ENCODE measurements around the gene R3HDM2. TPM values are rescaled to one million over a fixed set of nuclear protein-coding genes. Genes with fewer than 3 reads are reported as not detected.
"Not testable (repeated sequence)": the region's sequence is repeated elsewhere in the genome, so short reads cannot be mapped to it uniquely, and the experiment has no call there.

The R3HDM2 gene
- total and polyA plus RNA-seq, 3 experiments from 2014 or later, result 15.1 to 36.8 (median 28.2) TPM

DNA sequence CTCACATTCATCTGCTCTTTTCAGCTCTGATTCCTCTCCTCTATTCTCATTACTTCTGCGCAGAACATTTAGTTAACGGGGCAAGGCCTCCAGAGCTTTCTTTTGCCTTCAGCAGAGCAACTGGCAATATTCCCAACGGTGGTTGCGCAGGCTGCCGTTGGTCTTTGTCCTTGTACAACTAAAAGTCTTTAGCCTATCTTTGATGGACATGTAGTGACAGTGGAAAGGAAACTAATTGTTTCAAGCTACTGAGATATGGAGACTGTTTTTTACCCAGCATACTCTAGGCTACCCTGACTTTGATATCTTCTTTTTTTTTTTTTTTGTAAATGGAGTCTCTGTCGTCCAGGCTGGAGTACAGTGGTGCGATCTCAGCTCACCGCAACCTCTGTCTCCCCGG is 12.6 kb downstream of the R3HDM2 start:
- Histone ChIP-seq H3K4me1 (ENCODE audit: insufficient read depth, low read length) (peaks cover 5% of the 10 kb centered on the region), H3K9me3 (ENCODE audit: low read length) (no peaks in the 10 kb centered on the region), H3K27ac (ENCODE audit: low read depth, low read length) (no peak overlapping the region), H3K36me3 (ENCODE audit: insufficient read depth, low read length) (peaks cover 11% of the 10 kb centered on the region), H3K27me3 (ENCODE audit: insufficient read depth, low read length, poor library complexity, severe bottlenecking) (no peaks in the 10 kb centered on the region), H3K4me3 (ENCODE audit: low read length) (no peak overlapping the region)
- Mint-ChIP-seq H3K4me3 (no peak overlapping the region), H3K27ac (peak overlapping the region in 3 of 8 donors; percentile 0 to 59 (median 42)), H3K4me1 (peaks cover 46 to 62% (median 56%) of the 10 kb centered on the region in 3 donors), H3K36me3 (peaks cover 0 to 41% (median 12%) of the 10 kb centered on the region in 3 donors), H3K9me3 (no peaks in the 10 kb centered on the region), H3K27me3 (peaks cover 0 to 1% of the 10 kb centered on the region in 2 donors)
- no peak for DNase-seq
- CTCF ChIA-PET, result interaction anchor here (0.7 to 1.0 kb wide), 3 partner anchors 11 to 79 kb away, joined by 3 to 5 read pairs (median 3); no protein-coding TSS in a partner anchor
- POLR2A ChIA-PET, result no interaction called here

DNA sequence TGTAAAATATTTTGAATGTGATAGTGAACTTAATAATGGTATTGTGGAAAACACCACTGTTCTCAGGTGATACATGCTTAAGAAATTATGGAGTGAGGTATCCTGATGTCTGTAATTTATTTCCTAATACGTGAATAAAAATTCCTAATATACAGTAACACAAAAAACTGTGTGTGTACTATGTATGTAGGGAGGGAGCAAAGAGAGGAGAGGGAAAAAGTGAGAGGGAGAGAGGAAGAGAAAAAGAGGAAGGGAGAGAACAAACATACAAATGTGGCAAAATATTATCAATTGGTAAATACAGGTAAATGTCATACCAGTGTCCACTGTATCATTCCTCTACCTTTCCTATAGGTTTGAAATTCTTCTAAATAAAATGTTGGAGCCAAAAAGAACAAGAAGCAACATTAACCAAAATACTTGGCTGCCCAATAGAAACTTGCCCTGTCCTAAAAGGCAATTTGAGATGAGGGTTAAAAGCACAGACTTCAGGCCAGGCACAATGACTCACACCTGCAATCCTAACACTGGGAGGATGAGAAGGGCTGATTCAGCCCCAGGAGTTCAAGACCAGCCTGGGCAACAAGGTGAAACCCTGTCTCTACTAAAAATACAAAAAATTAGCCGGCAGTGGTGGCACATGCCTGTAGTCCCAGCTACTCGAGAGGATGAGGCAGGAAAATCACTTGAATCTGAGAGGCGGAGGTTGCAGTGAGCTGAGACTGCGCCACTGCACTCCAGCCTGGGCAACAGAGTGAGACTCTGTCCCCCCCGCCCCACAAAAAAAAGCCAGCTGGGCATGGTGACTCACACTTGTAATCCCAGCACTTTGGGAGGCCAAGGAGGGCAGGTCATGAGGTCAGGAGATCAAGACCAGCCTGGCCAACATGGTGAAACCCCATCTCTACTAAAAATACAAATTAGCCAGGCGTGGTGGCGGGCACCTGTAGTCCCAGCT is 14.5 kb downstream of the R3HDM2 start:
- Mint-ChIP-seq H3K27ac (peak overlapping the region in 2 of 8 donors; percentile 24 to 73), H3K4me1 (peaks cover 38 to 67% (median 62%) of the 10 kb centered on the region in 3 donors), H3K4me3 (no peak overlapping the region), H3K36me3 (peaks cover 0 to 42% (median 4%) of the 10 kb centered on the region in 3 donors), H3K9me3 (no peaks in the 10 kb centered on the region), H3K27me3 (peaks cover 0 to 1% of the 10 kb centered on the region in 2 donors)
- H3K4me3 ChIP-seq (ENCODE audit: low read length), result no peak overlapping the region
- ChIA-PET POLR2A (interaction anchor here (0.5 kb wide), 1 partner anchor 20 kb away, joined by 3 read pairs; no protein-coding TSS in a partner anchor), CTCF (no interaction called here)
- H3K4me1 ChIP-seq (ENCODE audit: insufficient read depth, low read length), result peaks cover 5% of the 10 kb centered on the region
- no peaks in the 10 kb centered on the region for H3K27me3 ChIP-seq (ENCODE audit: insufficient read depth, low read length, poor library complexity, severe bottlenecking)
- no peak overlapping the region for H3K27ac ChIP-seq (ENCODE audit: low read depth, low read length)
- no peak for DNase-seq
- H3K9me3 ChIP-seq (ENCODE audit: low read length), result no peaks in the 10 kb centered on the region
- peaks cover 4% of the 10 kb centered on the region for H3K36me3 ChIP-seq (ENCODE audit: insufficient read depth, low read length)

GRCh38 chr12:57415088-57415487 is 15.8 kb downstream of the R3HDM2 start:
- H3K9me3 Mint-ChIP-seq, result no peaks in the 10 kb centered on the region
- peak overlapping the region in 3 of 8 donors; percentile 10 to 69 (median 30) for H3K27ac Mint-ChIP-seq
- H3K4me1 Mint-ChIP-seq, result peaks cover 35 to 70% (median 62%) of the 10 kb centered on the region in 3 donors
- peaks cover 0 to 38% (median 2%) of the 10 kb centered on the region in 3 donors for H3K36me3 Mint-ChIP-seq
- H3K4me3 Mint-ChIP-seq, result no peak overlapping the region
- DNase-seq, result no peak
- ChIA-PET CTCF (no interaction called here), POLR2A (no interaction called here)
- Histone ChIP-seq H3K27me3 (ENCODE audit: insufficient read depth, low read length, poor library complexity, severe bottlenecking) (no peaks in the 10 kb centered on the region), H3K4me3 (ENCODE audit: low read length) (no peak overlapping the region), H3K4me1 (ENCODE audit: insufficient read depth, low read length) (peaks cover 5% of the 10 kb centered on the region), H3K36me3 (ENCODE audit: insufficient read depth, low read length) (no peaks in the 10 kb centered on the region), H3K9me3 (ENCODE audit: low read length) (no peaks in the 10 kb centered on the region), H3K27ac (ENCODE audit: low read depth, low read length) (no peak overlapping the region)
- H3K27me3 Mint-ChIP-seq, result peaks cover 0 to 1% of the 10 kb centered on the region in 2 donors

DNA sequence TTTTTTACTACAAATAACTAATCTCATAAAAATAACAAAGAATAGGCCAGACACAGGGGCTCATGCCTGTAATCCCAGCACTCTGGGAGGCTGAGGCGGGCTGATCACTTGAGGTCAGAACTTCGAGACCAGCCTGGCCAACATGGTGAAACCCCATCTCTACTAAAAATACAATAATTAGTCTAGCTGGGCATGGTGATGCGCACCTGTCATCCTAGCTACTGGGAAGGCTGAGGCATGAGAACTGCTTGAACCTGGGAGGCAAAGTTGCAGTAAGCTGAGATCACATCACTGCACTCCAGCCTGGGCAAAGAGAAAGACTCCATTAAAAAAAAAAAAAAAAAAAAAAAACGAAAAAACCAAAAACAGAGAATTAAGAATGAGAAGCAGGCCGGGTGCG is 16.7 kb downstream of the R3HDM2 start:
- H3K27me3 Mint-ChIP-seq; H3K27me3 ChIP-seq (ENCODE audit: insufficient read depth, low read length, poor library complexity, severe bottlenecking); H3K4me1 ChIP-seq (ENCODE audit: insufficient read depth, low read length); DNase-seq; H3K36me3 ChIP-seq (ENCODE audit: insufficient read depth, low read length); H3K27ac Mint-ChIP-seq; H3K27ac ChIP-seq (ENCODE audit: low read depth, low read length); H3K4me3 ChIP-seq (ENCODE audit: low read length); H3K9me3 ChIP-seq (ENCODE audit: low read length); H3K9me3 Mint-ChIP-seq; H3K4me3 Mint-ChIP-seq; POLR2A ChIA-PET: not testable (repeated sequence)
- H3K4me1 Mint-ChIP-seq, result peaks cover 30 to 69% (median 64%) of the 10 kb centered on the region in 3 donors
- CTCF ChIA-PET, result interaction anchor here (0.7 kb wide), 2 partner anchors 44 to 70 kb away, joined by 3 read pairs; no protein-coding TSS in a partner anchor
- peaks cover 0 to 32% (median 1%) of the 10 kb centered on the region in 3 donors for H3K36me3 Mint-ChIP-seq

- Histone ChIP-seq H3K27ac (ENCODE audit: low read depth, low read length) (no peak overlapping the region), H3K36me3 (ENCODE audit: insufficient read depth, low read length) (no peaks in the 10 kb centered on the region), H3K4me1 (ENCODE audit: insufficient read depth, low read length) (no peaks in the 10 kb centered on the region), H3K27me3 (ENCODE audit: insufficient read depth, low read length, poor library complexity, severe bottlenecking) (no peaks in the 10 kb centered on the region), H3K9me3 (ENCODE audit: low read length) (no peaks in the 10 kb centered on the region), H3K4me3 (ENCODE audit: low read length) (no peak overlapping the region)
- H3K27ac Mint-ChIP-seq, result peak overlapping the region in 1 of 8 donors; percentile 38
- peaks cover 21 to 54% (median 53%) of the 10 kb centered on the region in 3 donors for H3K4me1 Mint-ChIP-seq
- CTCF ChIA-PET, result interaction anchor here (0.8 kb wide), 1 partner anchor 48 kb away, joined by 3 read pairs; no protein-coding TSS in a partner anchor
- POLR2A ChIA-PET, result no interaction called here
- H3K36me3 Mint-ChIP-seq, result peaks cover 0 to 22% (median 6%) of the 10 kb centered on the region in 3 donors
- DNase-seq, result no peak
- H3K9me3 Mint-ChIP-seq, result no peaks in the 10 kb centered on the region
- H3K27me3 Mint-ChIP-seq, result peaks cover 0 to 1% of the 10 kb centered on the region in 2 donors
- no peak overlapping the region for H3K4me3 Mint-ChIP-seq
These were observed 20.3 kb downstream of the R3HDM2 start for GRCh38 chr12:57410534-57410933.

DNA sequence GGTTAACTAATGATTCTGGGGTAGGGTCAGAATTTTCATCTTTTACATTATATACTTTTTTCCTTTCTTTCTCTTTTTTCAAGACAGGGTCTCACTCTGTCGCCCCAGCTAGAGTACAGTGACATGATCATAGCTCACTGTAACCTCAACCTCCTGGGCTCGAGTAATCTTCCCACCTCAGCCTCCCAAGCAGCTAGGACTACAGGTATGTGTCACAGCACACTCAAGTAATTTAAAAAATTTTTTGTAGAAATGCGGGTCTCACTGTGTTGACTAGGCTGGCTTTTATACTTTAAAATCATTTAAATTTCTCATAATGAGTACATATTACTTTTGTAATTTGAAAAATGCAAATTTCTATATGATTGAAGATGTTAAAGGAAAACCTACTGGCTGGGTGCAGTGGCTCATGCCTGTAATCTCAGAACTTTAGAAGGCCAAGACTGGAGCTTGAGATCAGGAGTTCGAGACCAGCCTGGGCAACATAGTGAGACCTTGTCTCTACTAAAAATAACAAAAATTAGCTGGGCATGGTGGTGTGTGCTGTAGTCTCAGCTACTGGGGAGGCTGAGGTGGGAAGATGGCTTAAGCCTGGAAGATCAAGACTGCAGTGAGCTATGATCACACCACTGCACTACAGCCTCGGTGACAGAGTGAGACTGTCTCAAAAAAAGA is 25.7 kb downstream of the R3HDM2 start:
- H3K27ac ChIP-seq (ENCODE audit: low read depth, low read length), result no peak overlapping the region
- no peaks in the 10 kb centered on the region for H3K4me1 ChIP-seq (ENCODE audit: insufficient read depth, low read length)
- no peaks in the 10 kb centered on the region for H3K27me3 ChIP-seq (ENCODE audit: insufficient read depth, low read length, poor library complexity, severe bottlenecking)
- no peak overlapping the region for H3K4me3 Mint-ChIP-seq
- peaks cover 15 to 34% (median 34%) of the 10 kb centered on the region in 3 donors for H3K4me1 Mint-ChIP-seq
- H3K36me3 ChIP-seq (ENCODE audit: insufficient read depth, low read length), result no peaks in the 10 kb centered on the region
- CTCF ChIA-PET, result no interaction called here
- H3K9me3 Mint-ChIP-seq, result no peaks in the 10 kb centered on the region
- H3K9me3 ChIP-seq (ENCODE audit: low read length), result no peaks in the 10 kb centered on the region
- H3K4me3 ChIP-seq (ENCODE audit: low read length), result no peak overlapping the region
- H3K27me3 Mint-ChIP-seq, result no peaks in the 10 kb centered on the region
- peaks cover 0 to 13% (median 5%) of the 10 kb centered on the region in 3 donors for H3K36me3 Mint-ChIP-seq
- no peak for DNase-seq
- peak overlapping the region in 3 of 8 donors; percentile 47 to 82 (median 54) for H3K27ac Mint-ChIP-seq
- POLR2A ChIA-PET, result no interaction called here

DNA sequence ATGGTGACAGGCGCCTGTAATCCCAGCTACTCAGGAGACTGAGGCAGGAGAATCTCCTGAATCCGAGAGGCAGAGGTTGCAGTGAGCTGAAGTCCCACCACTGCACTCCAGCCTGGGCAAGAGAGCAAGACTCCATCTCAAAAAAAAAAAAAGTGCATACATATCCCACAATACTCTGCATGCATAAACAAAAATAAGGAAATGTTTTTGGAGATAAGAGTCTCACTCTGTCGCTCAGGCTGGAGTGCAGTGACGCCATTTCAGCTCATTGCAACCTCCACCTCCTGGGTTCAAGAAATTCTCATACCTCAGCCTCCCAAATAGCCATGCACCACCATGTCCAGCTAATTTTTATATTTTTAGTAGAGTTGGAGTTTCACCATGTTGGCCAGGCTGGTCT is 28.7 kb downstream of the R3HDM2 start:
- H3K4me1 ChIP-seq (ENCODE audit: insufficient read depth, low read length); H3K27ac ChIP-seq (ENCODE audit: low read depth, low read length); H3K27ac Mint-ChIP-seq; H3K27me3 ChIP-seq (ENCODE audit: insufficient read depth, low read length, poor library complexity, severe bottlenecking); POLR2A ChIA-PET; CTCF ChIA-PET; H3K9me3 Mint-ChIP-seq; DNase-seq; H3K4me3 ChIP-seq (ENCODE audit: low read length); H3K36me3 ChIP-seq (ENCODE audit: insufficient read depth, low read length); H3K4me3 Mint-ChIP-seq; H3K9me3 ChIP-seq (ENCODE audit: low read length); H3K27me3 Mint-ChIP-seq: not testable (repeated sequence)
- peaks cover 0 to 28% (median 5%) of the 10 kb centered on the region in 3 donors for H3K36me3 Mint-ChIP-seq
- H3K4me1 Mint-ChIP-seq, result peaks cover 19 to 44% (median 32%) of the 10 kb centered on the region in 3 donors

DNA sequence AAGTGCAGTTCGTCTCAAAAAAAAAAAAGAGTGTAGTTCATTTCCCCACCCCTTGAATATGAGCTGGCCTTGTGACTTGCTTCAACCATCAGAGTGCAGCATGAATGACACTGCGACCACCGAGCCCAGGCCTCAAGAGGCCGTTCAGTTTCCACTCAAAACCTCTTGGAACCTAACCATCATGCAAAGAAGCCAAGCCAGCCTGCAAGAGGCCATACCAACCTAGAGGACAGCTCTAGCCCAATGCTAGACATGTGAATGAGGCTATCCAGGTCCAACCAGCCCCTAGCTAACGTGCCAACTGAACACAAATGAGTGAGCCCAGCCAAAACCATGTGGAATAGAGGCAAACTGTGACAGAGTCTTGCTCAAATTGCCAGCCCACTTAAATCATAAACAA is 29.7 kb downstream of the R3HDM2 start:
- DNase-seq, result no peak
- Mint-ChIP-seq H3K27me3 (no peaks in the 10 kb centered on the region), H3K27ac (peak overlapping the region in 1 of 8 donors; percentile 47), H3K9me3 (no peaks in the 10 kb centered on the region), H3K36me3 (peaks cover 0 to 28% (median 3%) of the 10 kb centered on the region in 3 donors), H3K4me3 (no peak overlapping the region), H3K4me1 (peaks cover 16 to 42% (median 31%) of the 10 kb centered on the region in 3 donors)
- Histone ChIP-seq H3K27ac (ENCODE audit: low read depth, low read length) (no peak overlapping the region), H3K4me3 (ENCODE audit: low read length) (no peak overlapping the region), H3K27me3 (ENCODE audit: insufficient read depth, low read length, poor library complexity, severe bottlenecking) (no peaks in the 10 kb centered on the region), H3K4me1 (ENCODE audit: insufficient read depth, low read length) (no peaks in the 10 kb centered on the region), H3K9me3 (ENCODE audit: low read length) (no peaks in the 10 kb centered on the region), H3K36me3 (ENCODE audit: insufficient read depth, low read length) (no peaks in the 10 kb centered on the region)
- POLR2A ChIA-PET, result no interaction called here
- CTCF ChIA-PET, result no interaction called here
